NCI-H510A treated with DMSO at 0.1 percent for 48 hours (cell line): ENCODE measurements around the gene STK32C.

Experiments used
- DNase-seq: peaks from one replicate; lab custom pipeline; 2025; lab: John Stamatoyannopoulos, UW

The STK32C gene

DNA sequence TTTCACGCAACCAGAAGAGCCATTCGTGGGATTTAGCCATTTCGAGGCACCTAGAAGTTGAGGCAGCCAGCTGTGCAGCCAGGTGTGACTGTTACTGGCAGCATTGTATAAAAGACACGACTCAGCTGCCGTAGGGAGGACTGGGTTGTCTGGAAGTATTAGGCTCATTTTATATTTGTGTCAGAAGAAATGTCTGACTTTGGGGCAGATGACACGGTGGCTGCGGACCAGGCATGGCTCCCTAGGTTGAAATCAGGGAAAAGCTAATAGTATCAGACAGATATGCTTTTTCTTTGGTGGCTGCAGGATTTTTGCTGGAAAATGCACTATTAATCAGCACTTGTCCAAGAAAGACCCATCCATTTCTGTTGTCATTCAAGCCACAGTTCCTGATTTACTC lies 125.2 kb downstream of the STK32C start:
- no peak for DNase-seq

GRCh38 chr10:132181691-132182425 lies 125.9 kb downstream of the STK32C start:
- no peak for DNase-seq

- DNase-seq: no peak
Measured at GRCh38 chr10:132180736-132181135, 127.0 kb downstream of the STK32C start.

DNA sequence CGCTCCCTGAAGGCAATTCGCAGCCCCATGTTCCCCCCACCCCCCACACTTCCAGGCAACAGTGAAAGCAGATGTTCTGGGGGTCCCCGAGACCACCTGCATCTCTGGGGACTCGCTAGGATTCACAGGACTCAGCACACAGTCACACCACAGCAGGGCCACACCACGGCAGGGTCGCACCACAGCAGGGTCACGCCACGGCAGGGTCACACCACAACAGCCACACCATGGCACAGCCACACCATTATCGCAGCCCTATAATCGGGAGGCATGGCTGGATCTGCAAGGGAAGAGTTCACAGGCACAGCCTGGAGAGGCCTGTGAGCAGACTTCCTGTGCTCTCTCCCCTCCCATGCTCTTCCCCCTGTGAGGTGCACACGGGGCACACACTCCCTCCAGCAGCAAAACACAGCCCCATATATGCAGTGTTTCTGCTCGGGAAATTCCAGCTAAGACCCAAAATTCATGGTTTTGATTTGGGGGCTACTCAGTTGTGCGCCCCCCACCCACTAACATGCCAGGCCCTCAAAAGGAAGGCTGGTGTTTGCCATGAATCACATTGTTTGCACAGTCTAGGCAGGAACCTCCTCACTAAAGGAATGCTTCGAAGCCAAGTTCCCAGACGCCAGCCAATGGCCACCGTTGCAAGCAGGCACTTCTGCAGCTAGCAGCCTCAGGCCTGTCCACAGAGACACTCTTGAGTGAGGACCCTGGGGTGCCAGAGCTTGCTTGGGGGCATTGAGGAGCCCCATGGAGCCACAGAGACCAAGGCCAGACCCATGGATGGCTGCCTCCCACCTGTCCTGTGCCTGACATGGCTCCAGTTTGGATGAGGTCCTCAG lies 128.0 kb downstream of the STK32C start:
- DNase-seq: no peak

DNA sequence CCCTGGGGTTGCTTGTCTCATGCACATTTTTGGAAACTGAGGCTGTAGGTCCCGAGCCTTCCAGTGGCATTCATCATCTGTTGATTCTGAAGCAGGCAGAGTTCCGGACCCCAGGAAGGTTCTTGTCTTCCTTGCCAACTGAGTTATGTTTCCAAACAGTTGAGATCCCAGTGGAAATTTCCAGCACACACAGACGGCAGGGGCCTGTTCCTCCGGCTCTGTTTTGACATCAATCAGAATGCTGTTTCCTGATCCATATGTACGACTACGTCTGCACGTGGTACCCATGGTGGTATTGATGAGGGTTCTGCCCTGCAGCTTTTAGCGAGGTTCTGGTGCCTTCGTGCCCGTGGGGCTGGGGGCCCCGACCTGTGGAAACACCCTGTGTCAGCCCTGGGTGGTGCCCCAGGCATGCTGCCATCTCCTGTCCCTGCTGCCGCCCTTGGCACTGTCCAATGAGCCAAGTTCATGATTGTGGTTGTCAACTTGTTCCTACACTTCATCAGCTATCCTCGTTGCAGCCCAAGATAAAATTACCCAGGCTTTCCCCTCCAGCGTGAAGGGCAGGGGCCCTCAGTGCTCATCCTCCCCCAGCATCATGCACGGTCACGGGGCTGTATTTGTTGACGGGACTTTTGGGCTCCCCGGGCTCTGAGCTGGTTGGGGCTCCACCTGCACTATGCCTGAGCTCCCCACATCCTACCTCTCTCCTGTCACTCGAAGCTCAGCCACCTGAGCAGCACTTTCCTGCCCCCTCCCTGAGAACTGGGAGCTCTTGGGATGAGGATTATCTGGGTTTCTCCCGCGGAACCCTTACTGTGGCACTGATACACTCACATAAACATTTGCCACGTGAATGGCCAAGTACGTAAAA lies 128.8 kb downstream of the STK32C start:
- no peak for DNase-seq

GRCh38 chr10:132178046-132178445 lies 129.7 kb downstream of the STK32C start:
- no peak for DNase-seq

DNA sequence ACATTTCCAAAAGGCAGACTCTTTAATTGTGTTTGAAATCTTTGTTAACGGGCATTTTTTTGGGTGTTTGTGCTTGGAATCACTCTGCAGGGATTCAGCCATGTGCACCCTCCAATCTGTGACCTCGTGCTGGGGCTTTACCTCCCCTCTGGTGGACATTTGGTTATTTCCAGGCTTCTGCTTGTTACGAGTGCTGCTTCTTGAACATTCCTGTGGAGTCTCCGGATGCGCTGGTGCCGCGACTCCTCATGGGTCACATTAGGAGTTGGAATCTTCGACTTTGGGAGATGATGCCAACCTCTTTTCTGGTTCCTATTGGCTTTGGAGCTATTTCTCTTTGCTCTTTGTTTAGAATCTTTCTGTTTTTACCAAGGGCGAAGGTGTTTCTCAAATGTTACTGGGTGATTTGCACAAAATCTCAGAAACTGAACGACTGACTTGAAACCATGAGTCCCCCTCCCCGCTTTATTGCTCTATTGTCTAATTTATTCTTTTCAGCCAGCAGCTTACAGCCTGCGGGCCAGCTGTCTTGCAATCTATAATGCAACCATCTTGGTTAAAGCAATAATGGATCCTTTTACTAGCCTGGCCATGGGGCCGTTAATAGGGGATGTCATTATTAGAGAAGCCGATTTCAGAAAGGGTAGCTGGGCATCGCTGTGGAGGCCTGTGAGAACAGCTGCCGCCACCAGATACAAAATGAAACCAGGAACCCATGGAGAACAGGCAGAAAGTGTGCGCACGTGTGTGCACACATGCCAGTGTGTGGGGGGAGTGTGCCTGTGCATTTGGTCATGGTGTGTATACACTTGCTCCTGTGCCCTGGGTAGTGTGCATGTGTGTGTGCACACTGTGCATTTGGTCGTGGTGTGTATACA lies 130.9 kb downstream of the STK32C start:
- no peak for DNase-seq

GRCh38 chr10:132175907-132176581 lies 131.7 kb downstream of the STK32C start:
- no peak for DNase-seq

DNA sequence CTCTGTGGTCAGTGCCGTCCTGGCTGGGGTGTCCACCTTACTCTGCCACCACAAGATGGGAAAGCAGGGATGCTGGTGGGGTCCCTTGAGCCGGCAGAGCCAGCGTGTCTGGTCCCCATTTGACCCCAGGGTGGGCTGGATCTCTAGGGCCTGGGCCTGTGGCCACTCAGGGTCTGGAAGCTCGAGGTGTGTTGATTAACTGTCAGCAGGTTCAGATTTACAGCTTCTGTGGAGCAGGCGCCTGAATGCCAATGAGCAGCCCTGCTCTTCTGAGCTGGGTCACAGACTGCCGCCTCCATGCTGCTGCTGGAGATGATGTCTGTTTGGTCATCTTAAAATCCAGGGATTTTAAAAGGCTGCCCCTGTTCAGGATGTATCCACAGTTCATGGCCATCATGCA lies 132.3 kb downstream of the STK32C start:
- DNase-seq: no peak

GRCh38 chr10:132174237-132174636 lies 133.5 kb downstream of the STK32C start:
- no peak for DNase-seq

DNA sequence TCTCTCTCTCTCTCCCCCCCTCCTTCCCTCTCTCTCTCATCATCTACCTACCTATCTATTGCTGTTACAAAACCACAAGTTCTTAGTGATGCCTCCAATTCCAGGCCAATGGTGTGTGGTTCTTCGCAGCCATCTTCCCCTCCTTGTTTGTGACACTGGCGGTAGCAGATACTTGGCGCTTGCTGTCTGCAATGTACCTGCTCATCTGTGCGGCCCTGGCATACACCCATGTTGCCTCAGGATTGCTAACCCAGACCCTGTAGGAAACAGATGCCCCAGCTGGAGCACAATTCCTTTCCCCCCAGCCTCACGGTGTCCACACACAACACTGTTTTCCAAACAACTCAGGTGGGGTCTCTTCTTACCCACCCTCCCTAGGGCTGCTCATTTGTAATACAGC lies 134.6 kb downstream of the STK32C start:
- DNase-seq: no peak

GRCh38 chr10:132172091-132173066 lies 135.4 kb downstream of the STK32C start:
- no peak for DNase-seq

- no peak for DNase-seq
Measured at GRCh38 chr10:132170561-132171361, 137.0 kb downstream of the STK32C start.

GRCh38 chr10:132169766-132170560 lies 137.8 kb downstream of the STK32C start:
- DNase-seq: no peak

DNA sequence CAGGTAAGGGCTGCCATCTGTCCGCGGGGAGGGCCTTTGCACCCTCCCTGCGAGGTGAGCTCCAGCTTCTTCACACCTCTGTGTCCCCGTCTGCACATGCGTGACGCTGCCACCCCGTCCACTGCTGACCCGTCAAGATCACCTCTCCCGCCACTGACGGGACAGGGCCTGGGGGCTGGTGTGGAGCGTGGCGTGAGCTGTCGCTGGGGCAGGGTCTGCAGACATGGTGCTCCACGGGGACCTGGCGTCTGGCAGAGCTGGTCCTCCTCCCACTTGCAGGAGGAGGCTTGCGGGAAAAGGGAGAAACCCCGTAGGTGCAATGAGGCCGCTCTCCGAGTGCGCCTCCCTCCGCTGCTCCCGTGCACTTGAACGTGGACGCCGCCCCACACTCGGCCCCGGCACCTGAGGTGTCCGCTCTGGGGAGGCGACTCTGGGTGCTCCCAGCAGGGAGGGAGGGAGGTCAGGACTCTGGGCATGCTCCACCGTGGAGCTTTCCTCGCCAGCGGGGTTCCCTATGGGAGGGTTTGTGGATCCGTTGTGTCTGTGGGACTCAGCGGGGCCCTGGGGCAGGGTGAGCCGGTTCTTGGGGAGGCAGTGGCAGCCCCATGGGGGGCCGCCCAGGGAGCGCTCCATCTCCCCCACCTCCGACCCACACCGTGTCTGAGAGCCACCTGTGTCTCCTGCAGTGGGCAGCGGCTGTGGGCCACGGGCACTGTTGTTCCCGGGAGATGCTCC lies 138.6 kb downstream of the STK32C start:
- no peak for DNase-seq

DNA sequence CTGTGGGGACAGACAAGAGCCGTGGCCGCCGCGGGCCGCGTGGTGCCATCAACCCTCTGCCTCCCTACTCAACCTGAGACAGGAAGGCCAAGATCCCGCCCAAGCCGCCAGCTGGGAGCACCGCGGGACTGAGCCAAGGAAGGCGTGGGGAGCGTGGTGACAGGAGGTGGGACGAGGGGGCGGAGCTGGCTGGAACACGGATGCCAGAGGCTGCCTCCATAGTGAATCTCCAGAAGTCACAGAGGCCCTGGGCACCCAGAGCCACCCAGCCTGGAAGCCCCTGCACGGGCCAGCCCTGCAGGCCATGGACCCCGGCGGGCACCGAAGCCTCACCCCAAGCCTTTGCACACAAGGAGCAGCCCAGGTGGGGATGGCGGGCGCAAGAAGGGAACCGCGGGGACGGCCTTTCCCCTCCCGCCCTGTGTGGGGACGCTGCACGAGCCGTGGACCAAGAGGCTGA lies 139.1 kb downstream of the STK32C start:
- no peak for DNase-seq

DNA sequence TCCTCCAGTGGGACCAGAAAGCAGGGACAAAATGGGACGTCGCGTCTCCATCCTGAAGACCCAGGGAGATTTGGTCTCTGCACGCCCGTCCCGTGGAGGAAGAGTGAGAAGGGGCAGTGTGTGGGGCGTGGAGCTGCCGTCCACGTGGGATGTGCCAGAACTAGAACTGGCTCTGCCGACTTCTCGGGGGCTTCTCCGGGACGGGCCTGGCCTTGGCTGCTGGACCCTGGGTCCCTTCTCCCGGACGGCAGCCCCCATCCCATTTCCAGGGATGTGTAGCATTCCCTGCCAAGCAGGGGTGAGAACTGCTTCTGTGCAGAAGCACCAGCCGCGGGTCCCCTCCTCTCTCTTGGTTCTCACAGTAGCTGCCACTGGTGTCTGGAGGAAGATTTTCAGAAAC lies 139.8 kb downstream of the STK32C start:
- DNase-seq: no peak
